Suprapubic skin (tissue), 4 donors: ENCODE measurements around the gene SLC43A3. TPM values are rescaled to one million over a fixed set of nuclear protein-coding genes. Genes with fewer than 3 reads are reported as not detected.

Experiments used
- DNase-seq, 2 donors: peaks; one replicate each; pipeline ENCODE4 v3.0.0-alpha.2; 2019; ENCODE audit warnings: low spot score in 2 of 2
- H3K27ac ChIP-seq: fragments of 200-600 bp; sonication (generic); one replicate; pipeline ENCODE4 v1.5.1; 2019
- H3K27me3 ChIP-seq: fragments of 200-600 bp; sonication (generic); one replicate; pipeline ENCODE4 v1.5.1; 2019
- H3K36me3 ChIP-seq: fragments of 200-600 bp; sonication (generic); one replicate; pipeline ENCODE4 v1.5.1; 2019
- H3K4me1 ChIP-seq: fragments of 200-600 bp; sonication (generic); one replicate; pipeline ENCODE4 v1.5.1; 2019
- H3K4me3 ChIP-seq: fragments of 200-600 bp; sonication (generic); one replicate; pipeline ENCODE4 v1.5.1; 2019; ENCODE audit warnings: mild to moderate bottlenecking
- H3K9me3 ChIP-seq: fragments of 200-600 bp; sonication (generic); one replicate; pipeline ENCODE4 v1.5.1; 2019
- CTCF ChIP-seq, 2 donors: fragments of 200-600 bp in 1 of 2; fragments of 450-650 bp in 1 of 2; sonication (generic) in 1 of 2; IDR thresholded peaks; one replicate each; pipeline ENCODE4 v1.5.1; 2016 to 2019; ENCODE audit warnings: antibody characterized with exemption in 2 of 2, mild to moderate bottlenecking in 1 of 2, moderate library complexity in 1 of 2
- EP300 ChIP-seq: sonication (generic); formaldehyde crosslinking; IDR thresholded peaks from one replicate; pipeline ENCODE4 v1.6.1; 2017; ENCODE audit warnings: antibody characterized with exemption
- POLR2A ChIP-seq, 2 donors: fragments of 450-650 bp; IDR thresholded peaks; one replicate each; pipeline ENCODE4 v1.6.1; 2017; ENCODE audit warnings: antibody characterized with exemption in 2 of 2, mild to moderate bottlenecking in 2 of 2, moderate library complexity in 2 of 2
- POLR2AphosphoS5 ChIP-seq, 3 donors: sonication (generic); formaldehyde crosslinking; IDR thresholded peaks; one replicate each; pipeline ENCODE4 v1.6.1; 2017; ENCODE audit warnings: antibody characterized with exemption in 3 of 3
- WGBS: methylation state at CpG from one replicate; pipeline ENCODE4 v1.1.5; 2018; 5-methylcytosine and 5-hydroxymethylcytosine counted together
- total RNA-seq, 4 donors: library from RNA; depleted of rRNA; stranded (reverse); fragments of >200 nt; gene quantifications; one replicate each; pipeline ENCODE4 v1.1.0, GENCODE V29; 2016

Gene SLC43A3
- total RNA-seq, 4 donors from 2014 or later = 44.5 to 70.4 (median 60.0) TPM

- WGBS = under 1% methylated on average over 24 of the region's 44 CpGs
- Histone ChIP-seq H3K27ac (no peak overlapping the region), H3K9me3 (no peaks in the 10 kb centered on the region), H3K36me3 (no peaks in the 10 kb centered on the region), H3K27me3 (peaks cover 22% of the 10 kb centered on the region), H3K4me3 (peak overlapping the region; percentile 46), H3K4me1 (peaks cover 46% of the 10 kb centered on the region)
- TF ChIP-seq POLR2AphosphoS5 (IDR thresholded peaks at IDR 0.05) = no peak
- TF ChIP-seq EP300 = no peak
- TF ChIP-seq CTCF (IDR thresholded peaks at IDR 0.05) = peak; percentile 53 to 79
- no peak for DNase-seq
These were observed 31.7 kb upstream of the SLC43A3 start for GRCh38 chr11:57458410-57459163.

- no peak for TF ChIP-seq CTCF (IDR thresholded peaks at IDR 0.05)
- no peak for TF ChIP-seq POLR2AphosphoS5 (IDR thresholded peaks at IDR 0.05)
- no peak for TF ChIP-seq POLR2A (IDR thresholded peaks at IDR 0.05)
- TF ChIP-seq EP300 = no peak
- Histone ChIP-seq H3K4me1 (peaks cover 46% of the 10 kb centered on the region), H3K27me3 (peaks cover 22% of the 10 kb centered on the region), H3K27ac (no peak overlapping the region), H3K36me3 (no peaks in the 10 kb centered on the region), H3K9me3 (no peaks in the 10 kb centered on the region), H3K4me3 (peak overlapping the region; percentile 46)
- DNase-seq = no peak
- WGBS = 5% methylated on average over 5 of the region's 16 CpGs
These were observed 31.1 kb upstream of the SLC43A3 start for GRCh38 chr11:57458060-57458409.

- Histone ChIP-seq H3K4me3 (peak overlapping the region; percentile 46), H3K36me3 (no peaks in the 10 kb centered on the region), H3K9me3 (no peaks in the 10 kb centered on the region), H3K4me1 (peaks cover 46% of the 10 kb centered on the region), H3K27ac (no peak overlapping the region), H3K27me3 (peaks cover 22% of the 10 kb centered on the region)
- DNase-seq = no peak
- WGBS = 6% methylated on average over 7 of the region's 7 CpGs
- TF ChIP-seq POLR2AphosphoS5 (IDR thresholded peaks at IDR 0.05) (no peak), CTCF (IDR thresholded peaks at IDR 0.05) (no peak), POLR2A (IDR thresholded peaks at IDR 0.05) (no peak), EP300 (no peak)
These were observed 30.7 kb upstream of the SLC43A3 start for GRCh38 chr11:57457643-57458023.

- TF ChIP-seq EP300 (no peak), CTCF (IDR thresholded peaks at IDR 0.05) (peak; percentile 89 to 99)
- H3K36me3 ChIP-seq = no peaks in the 10 kb centered on the region
- no peaks in the 10 kb centered on the region for H3K9me3 ChIP-seq
- H3K27ac ChIP-seq = no peak overlapping the region
- peaks cover 22% of the 10 kb centered on the region for H3K27me3 ChIP-seq
- H3K4me3 ChIP-seq = no peak overlapping the region
- H3K4me1 ChIP-seq = peaks cover 46% of the 10 kb centered on the region
- peak; percentile 94 for DNase-seq
- WGBS = 8% methylated on average over 18 of the region's 19 CpGs
These were observed 30.2 kb upstream of the SLC43A3 start for GRCh38 chr11:57456960-57457642.

- H3K27ac ChIP-seq = no peak overlapping the region
- H3K36me3 ChIP-seq = no peaks in the 10 kb centered on the region
- TF ChIP-seq EP300 = no peak
- TF ChIP-seq POLR2A (IDR thresholded peaks at IDR 0.05) = no peak
- no peak for TF ChIP-seq POLR2AphosphoS5 (IDR thresholded peaks at IDR 0.05)
- TF ChIP-seq CTCF (IDR thresholded peaks at IDR 0.05) = no peak
- WGBS = 53% methylated on average over 2 of the region's 2 CpGs
- no peak overlapping the region for H3K4me3 ChIP-seq
- no peaks in the 10 kb centered on the region for H3K9me3 ChIP-seq
- peaks cover 17% of the 10 kb centered on the region for H3K4me1 ChIP-seq
- no peak for DNase-seq
- peaks cover 7% of the 10 kb centered on the region for H3K27me3 ChIP-seq
These were observed 26.7 kb upstream of the SLC43A3 start for GRCh38 chr11:57453543-57454177.
